Neuron (in vitro differentiated cells): Measurements from ENCODE around the gene STAU1.
A peak's percentile ranks its signal among the peaks of the same experiment; 100 is the strongest.
"Not testable (repeated sequence)": the region's sequence is repeated elsewhere in the genome, so short reads cannot be mapped to it uniquely, and the experiment has no call there.

Experiments
- H2AFZ ChIP-seq: one replicate; pipeline ENCODE4 v1.6.1; 2013; ENCODE audit warnings: low read depth, mild to moderate bottlenecking, inconsistent platforms, low read length, moderate library complexity
- H3K27me3 ChIP-seq: one replicate; pipeline ENCODE4 v1.6.1; 2013; ENCODE audit warnings: low read length; ENCODE audit not compliant: insufficient read depth
- H3K36me3 ChIP-seq: one replicate; pipeline ENCODE4 v1.6.1; 2013; ENCODE audit warnings: low read length; ENCODE audit not compliant: insufficient read depth
- H3K4me1 ChIP-seq: one replicate; pipeline ENCODE4 v1.6.1; 2013; ENCODE audit warnings: low read length; ENCODE audit not compliant: insufficient read depth
- H3K4me3 ChIP-seq: 2 replicates; pipeline ENCODE4 v1.5.1; 2013; ENCODE audit warnings: mild to moderate bottlenecking, low read length, moderate library complexity
- H3K9me3 ChIP-seq: one replicate; pipeline ENCODE4 v1.6.1; 2013; ENCODE audit warnings: low read length

STAU1 gene

GRCh38 chr20:49219091-49219923 is 31.2 kb upstream of the STAU1 start, which contains the start of gene DDX27:
TSS of gene DDX27 (plus strand) at chr20:49219416. CDS start at chr20:49219449, 33 bp downstream.
- Histone ChIP-seq H3K9me3 (no peaks in the 10 kb centered on the region), H3K4me1 (peaks cover 8% of the 10 kb centered on the region), H3K27me3 (no peaks in the 10 kb centered on the region), H2AFZ (peak within 1 kb of the TSS; percentile 58), H3K4me3 (peak within 1 kb of the TSS; percentile 78), H3K36me3 (peaks cover 26% of the 10 kb centered on the region)

- Histone ChIP-seq H3K36me3 (peaks cover 20% of the 10 kb centered on the region), H2AFZ (peak overlapping the region; percentile 33)
- H3K4me1 ChIP-seq, H3K9me3 ChIP-seq, H3K4me3 ChIP-seq, H3K27me3 ChIP-seq: not testable (repeated sequence)
Measured at GRCh38 chr20:49218739-49219090, 30.6 kb upstream of the STAU1 start.

- no peaks in the 10 kb centered on the region for H3K9me3 ChIP-seq
- peaks cover 8% of the 10 kb centered on the region for H3K4me1 ChIP-seq
- peaks cover 10% of the 10 kb centered on the region for H3K36me3 ChIP-seq
Measured at GRCh38 chr20:49216991-49217578, 29.0 kb upstream of the STAU1 start.

GRCh38 chr20:49215232-49215631 is 27.1 kb upstream of the STAU1 start:
- Histone ChIP-seq H2AFZ (no peak overlapping the region), H3K4me1 (peaks cover 6% of the 10 kb centered on the region), H3K9me3 (no peaks in the 10 kb centered on the region), H3K4me3 (no peak overlapping the region), H3K27me3 (no peaks in the 10 kb centered on the region), H3K36me3 (no peaks in the 10 kb centered on the region)

More at GRCh38 chr20:49216991-49217578, 29.0 kb upstream of the STAU1 start:
- Histone ChIP-seq H2AFZ (no peak overlapping the region), H3K27me3 (no peaks in the 10 kb centered on the region), H3K4me3 (no peak overlapping the region)

GRCh38 chr20:49214571-49214970 is 26.4 kb upstream of the STAU1 start:
- H2AFZ ChIP-seq: no peak overlapping the region
- no peak overlapping the region for H3K4me3 ChIP-seq
- H3K36me3 ChIP-seq: no peaks in the 10 kb centered on the region
- H3K27me3 ChIP-seq: no peaks in the 10 kb centered on the region
- peaks cover 2% of the 10 kb centered on the region for H3K9me3 ChIP-seq
- no peaks in the 10 kb centered on the region for H3K4me1 ChIP-seq

GRCh38 chr20:49210757-49211110 is 22.6 kb upstream of the STAU1 start:
- H3K4me1 ChIP-seq: no peaks in the 10 kb centered on the region
- no peaks in the 10 kb centered on the region for H3K27me3 ChIP-seq
- H3K36me3 ChIP-seq: no peaks in the 10 kb centered on the region
- H3K9me3 ChIP-seq: peaks cover 2% of the 10 kb centered on the region
- H3K4me3 ChIP-seq: no peak overlapping the region
- H2AFZ ChIP-seq: no peak overlapping the region

- Histone ChIP-seq H2AFZ (no peak overlapping the region), H3K4me1 (no peaks in the 10 kb centered on the region), H3K4me3 (no peak overlapping the region), H3K27me3 (no peaks in the 10 kb centered on the region), H3K36me3 (no peaks in the 10 kb centered on the region), H3K9me3 (peaks cover 2% of the 10 kb centered on the region)
Measured at GRCh38 chr20:49210101-49210756, 22.1 kb upstream of the STAU1 start.

- peaks cover 2% of the 10 kb centered on the region for H3K9me3 ChIP-seq
- no peaks in the 10 kb centered on the region for H3K4me1 ChIP-seq
- no peak overlapping the region for H3K4me3 ChIP-seq
Measured at GRCh38 chr20:49207076-49207475, 18.9 kb upstream of the STAU1 start.

GRCh38 chr20:49203746-49204145 is 15.6 kb upstream of the STAU1 start:
- Histone ChIP-seq H3K9me3 (no peaks in the 10 kb centered on the region), H3K4me3 (no peak overlapping the region), H3K27me3 (no peaks in the 10 kb centered on the region), H3K4me1 (no peaks in the 10 kb centered on the region), H2AFZ (no peak overlapping the region), H3K36me3 (no peaks in the 10 kb centered on the region)

More at GRCh38 chr20:49207076-49207475, 18.9 kb upstream of the STAU1 start:
- Histone ChIP-seq H3K36me3 (no peaks in the 10 kb centered on the region), H2AFZ (no peak overlapping the region), H3K27me3 (no peaks in the 10 kb centered on the region)

- Histone ChIP-seq H3K9me3 (no peaks in the 10 kb centered on the region), H3K4me3 (no peak overlapping the region), H3K27me3 (no peaks in the 10 kb centered on the region), H2AFZ (no peak overlapping the region), H3K36me3 (no peaks in the 10 kb centered on the region), H3K4me1 (no peaks in the 10 kb centered on the region)
Measured at GRCh38 chr20:49203011-49203410, 14.9 kb upstream of the STAU1 start.

GRCh38 chr20:49199729-49200293 is 11.7 kb upstream of the STAU1 start:
- H3K27me3 ChIP-seq: no peaks in the 10 kb centered on the region
- no peaks in the 10 kb centered on the region for H3K9me3 ChIP-seq
- H3K36me3 ChIP-seq: no peaks in the 10 kb centered on the region
- no peak overlapping the region for H2AFZ ChIP-seq
- H3K4me3 ChIP-seq: no peak overlapping the region
- no peaks in the 10 kb centered on the region for H3K4me1 ChIP-seq

- not testable (repeated sequence) for H3K4me3 ChIP-seq, H2AFZ ChIP-seq, H3K9me3 ChIP-seq, H3K36me3 ChIP-seq, H3K4me1 ChIP-seq, H3K27me3 ChIP-seq
Measured at GRCh38 chr20:49192944-49193518, 4.9 kb upstream of the STAU1 start.
